ENCODE results near the gene HELZ2.
"Not testable (repeated sequence)": the region's sequence is repeated elsewhere in the genome, so short reads cannot be mapped to it uniquely, and the experiment has no call there.

Gene HELZ2

DNA sequence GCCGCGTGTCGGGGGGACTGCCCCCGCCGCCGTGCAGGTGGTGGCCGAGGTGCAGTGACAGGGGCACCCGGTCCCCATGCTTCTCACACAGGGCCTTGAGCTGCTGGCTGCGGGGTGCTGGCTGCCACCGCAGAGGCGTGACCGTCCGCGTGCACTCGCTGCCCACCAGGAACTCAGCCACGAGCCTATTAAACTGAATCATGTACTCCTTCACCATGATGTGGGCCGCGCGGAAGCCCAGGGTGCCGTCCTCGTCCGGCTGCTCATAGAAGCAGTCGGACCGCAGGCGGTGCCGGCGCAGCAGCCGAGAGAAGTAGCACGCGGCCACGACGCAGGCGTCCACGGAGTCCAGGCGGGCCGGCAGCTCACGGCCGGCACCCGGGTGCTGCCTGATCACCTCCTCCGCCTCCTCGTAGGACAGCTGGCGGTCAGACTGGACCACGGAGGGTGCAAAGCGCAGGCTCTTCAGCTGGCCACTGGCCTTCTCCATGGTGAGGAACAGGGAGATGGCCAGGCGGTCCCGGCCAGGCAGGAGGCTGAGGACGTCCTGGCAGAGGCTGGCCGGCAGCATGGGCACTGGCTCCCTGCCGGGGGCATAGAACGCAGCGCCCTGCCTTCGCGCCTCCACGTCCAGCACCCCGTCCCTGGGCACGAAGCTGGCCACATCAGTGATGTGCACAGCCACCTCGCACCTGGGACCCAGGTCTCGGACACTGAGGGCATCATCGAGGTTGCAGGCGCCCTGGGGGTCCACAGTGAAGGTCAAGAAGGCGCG lies 9.8 kb downstream of the HELZ2 start:
- DNase-seq: no peak

DNA sequence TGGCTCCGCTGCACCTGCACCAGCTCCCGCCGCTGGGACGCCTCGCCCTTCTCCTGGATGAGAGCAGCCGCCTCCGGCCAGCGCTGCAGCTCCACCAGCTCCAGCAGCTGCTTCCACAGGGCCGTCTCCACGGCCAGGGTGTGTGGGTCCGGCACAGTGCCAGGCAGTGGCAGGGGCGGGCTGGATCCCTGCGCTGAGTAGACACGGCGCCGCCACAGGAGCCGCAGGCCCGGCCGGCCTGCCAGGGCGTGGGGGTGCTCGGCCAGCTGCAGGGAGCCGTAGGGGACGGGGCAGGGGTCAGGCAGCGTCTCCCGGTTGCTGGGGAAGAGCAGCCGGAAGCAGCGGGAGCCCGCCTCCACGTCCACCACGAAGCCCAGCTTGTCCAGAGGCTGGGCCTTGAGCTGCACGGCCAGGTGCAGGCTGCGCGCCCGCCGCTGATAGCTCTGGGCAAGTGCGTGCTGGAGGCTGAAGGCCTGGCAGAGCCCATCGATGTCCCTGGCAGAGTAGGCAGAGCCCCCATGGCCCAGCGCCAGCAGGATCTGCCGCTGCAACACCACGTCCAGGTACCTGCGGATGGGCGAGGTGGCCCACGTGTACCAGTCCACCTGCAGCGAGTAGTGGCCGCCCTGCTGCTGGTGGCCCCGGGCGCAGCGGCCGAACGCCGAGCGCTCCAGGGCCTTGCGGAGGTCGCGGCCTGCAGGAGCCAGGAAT lies 10.7 kb downstream of the HELZ2 start:
- DNase-seq: no peak

GRCh38 chr20:63562461-63563224 lies 11.4 kb downstream of the HELZ2 start:
- DNase-seq: no peak

DNA sequence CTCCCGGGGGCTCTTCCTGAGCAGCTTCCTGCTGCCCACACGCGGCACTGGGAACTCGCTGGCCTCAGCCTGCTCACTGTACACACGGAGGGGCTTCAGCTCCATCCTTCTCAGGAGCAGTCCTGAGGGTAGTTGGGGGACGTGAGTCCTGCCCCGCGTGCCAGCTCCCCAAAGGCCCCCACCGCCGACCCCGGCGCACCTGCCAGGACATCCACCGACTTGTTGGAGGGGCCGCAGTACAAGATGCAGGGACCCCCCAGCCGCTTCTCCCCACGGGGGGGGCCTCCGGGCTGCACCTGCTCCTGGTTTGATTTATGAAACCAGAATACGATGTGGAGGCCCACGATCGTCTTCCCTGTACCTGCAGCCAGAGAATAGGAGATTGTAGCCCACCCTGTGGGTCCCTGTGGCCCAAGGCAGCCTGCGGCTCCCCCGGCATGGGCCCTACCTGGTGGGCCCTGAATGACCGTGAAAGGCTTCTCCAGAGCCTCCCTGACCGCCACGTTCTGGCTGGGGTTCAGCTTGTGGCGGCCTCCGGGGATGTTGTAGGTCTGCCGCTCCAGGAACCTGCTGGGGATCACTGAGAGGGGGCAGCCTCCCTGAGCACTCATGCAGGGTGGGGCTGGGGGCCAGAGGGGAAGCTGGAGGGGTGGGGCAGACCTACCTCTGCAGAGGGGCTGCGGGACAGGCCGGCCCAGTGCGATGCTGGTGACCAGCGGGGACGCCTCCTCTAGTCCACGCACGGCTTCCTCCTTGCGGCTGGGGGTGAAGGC lies 12.2 kb downstream of the HELZ2 start:
- no peak for DNase-seq

- no peak for DNase-seq
These were observed 13.0 kb downstream of the HELZ2 start for GRCh38 chr20:63560856-63561609.

GRCh38 chr20:63560333-63560805 lies 13.7 kb downstream of the HELZ2 start:
- no peak for DNase-seq

- DNase-seq: not testable (repeated sequence)
These were observed 14.3 kb downstream of the HELZ2 start for GRCh38 chr20:63559485-63560332.

GRCh38 chr20:63558804-63559484 lies 15.1 kb downstream of the HELZ2 start:
- no peak for DNase-seq

DNA sequence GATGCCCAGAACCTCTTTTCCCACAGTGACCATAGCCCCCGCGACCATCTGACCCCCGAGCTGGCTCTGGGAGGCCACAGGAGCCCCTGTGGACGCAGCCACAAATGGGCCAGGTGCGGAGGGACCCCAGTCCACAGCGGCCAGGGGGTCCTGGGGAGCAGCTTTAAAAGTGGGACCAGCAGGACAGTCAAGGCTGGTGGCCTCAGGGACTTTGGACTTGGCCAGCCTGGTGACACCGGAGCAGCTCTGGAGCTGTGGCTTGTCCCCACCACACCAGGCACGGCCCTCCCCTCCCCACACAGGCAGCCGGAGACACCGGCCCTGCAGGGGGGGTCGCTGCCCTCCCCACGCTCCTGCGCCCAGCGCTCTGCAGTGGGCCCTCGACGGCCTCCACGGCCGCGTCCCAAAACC lies 16.6 kb downstream of the HELZ2 start:
- no peak for DNase-seq

GRCh38 chr20:63556873-63557478 lies 17.1 kb downstream of the HELZ2 start:
- no peak for DNase-seq

- DNase-seq: no peak
These were observed 18.2 kb downstream of the HELZ2 start for GRCh38 chr20:63555661-63556381.

- DNase-seq: no peak
These were observed 19.4 kb downstream of the HELZ2 start for GRCh38 chr20:63554361-63555278.

DNA sequence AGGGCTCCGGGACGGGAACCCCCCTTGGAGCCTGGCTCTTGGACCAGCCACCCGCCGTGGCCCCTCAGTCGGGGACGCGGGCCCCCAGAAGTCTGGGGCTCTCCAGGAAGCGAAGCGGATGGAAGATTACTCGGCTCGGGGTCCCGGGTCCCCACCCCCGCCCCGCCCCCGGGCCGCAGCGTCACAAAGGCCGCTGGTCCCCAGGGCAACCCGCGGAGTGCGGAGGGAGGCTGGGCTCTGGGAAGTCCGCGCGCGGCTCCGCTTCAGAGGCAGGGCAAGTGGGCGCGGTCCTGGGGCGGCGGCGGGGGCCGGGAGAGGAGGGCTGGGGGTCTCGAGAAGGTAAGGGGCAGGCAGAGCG lies 20.1 kb downstream of the HELZ2 start, which contains the start of gene FNDC11:
TSS of gene FNDC11 (plus strand) at position 227 of the 358 bp plus-strand sequence. CDS start 1,505 bp downstream, outside the sequence.
- DNase-seq: no peak

DNA sequence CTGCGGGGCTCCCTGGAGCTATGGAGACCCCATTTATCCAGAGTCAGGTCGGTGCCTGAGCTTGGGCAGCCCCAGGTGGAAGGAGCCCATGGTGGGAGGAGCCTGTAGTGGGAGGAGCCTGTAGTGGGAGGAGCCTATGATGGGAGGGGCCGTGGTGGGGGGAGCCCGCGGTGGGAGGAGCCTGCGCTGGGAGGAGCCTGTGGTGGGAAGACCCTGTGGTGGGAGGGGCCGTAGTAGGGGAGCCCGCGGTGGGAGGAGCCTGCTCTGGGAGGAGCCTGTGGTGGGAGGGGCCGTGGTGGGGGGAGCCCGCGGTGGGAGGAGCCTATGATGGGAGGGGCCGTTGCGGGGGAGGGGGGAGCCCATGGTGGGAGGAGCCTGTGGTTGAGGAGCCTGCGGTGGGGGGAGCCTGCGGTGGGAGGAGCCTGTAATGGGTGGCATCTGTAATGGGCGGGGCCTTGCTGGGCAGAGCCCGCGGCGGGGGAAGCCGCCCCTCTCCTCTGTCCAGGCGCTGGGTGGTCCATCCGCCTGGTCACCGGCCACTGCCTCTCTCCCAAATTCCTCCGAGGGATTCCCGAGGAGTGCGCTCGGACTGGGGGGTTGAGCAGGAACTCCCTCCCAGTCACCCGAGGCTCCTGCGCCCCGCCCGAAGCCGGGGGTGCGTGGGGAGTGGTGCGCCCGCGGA lies 20.6 kb downstream of the HELZ2 start:
- DNase-seq: peak; percentile 73

- no peak for DNase-seq
These were observed 21.4 kb downstream of the HELZ2 start for GRCh38 chr20:63552481-63553249.

DNA sequence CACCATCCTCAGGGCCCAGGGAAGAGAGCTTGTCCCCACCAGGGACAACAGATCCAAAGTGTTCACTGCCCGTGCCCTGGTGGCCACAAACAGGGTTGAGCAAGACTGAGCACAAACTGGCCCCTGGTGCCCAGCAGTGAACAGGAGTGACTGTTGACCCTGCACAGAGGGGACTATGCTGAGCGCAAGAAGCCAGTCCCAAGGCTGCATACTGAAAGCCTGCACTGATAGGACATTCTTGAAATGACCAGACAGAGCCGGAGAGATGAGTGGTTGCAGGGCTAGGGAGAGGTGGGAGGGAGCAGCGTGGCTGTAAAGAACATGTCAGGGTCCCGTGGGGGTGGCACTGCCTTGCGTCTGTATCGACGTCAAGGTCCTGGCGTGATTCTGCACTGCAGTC lies 23.0 kb downstream of the HELZ2 start:
- DNase-seq: no peak
